Coronary artery (tissue), 2 donors: ENCODE results near the gene KRT17.
"Not testable (repeated sequence)": the region's sequence is repeated elsewhere in the genome, so short reads cannot be mapped to it uniquely, and the experiment has no call there.

ENCODE experiments used
- DNase-seq: peaks from one replicate; pipeline ENCODE4 v3.0.0-alpha.2; 2017; ENCODE audit warnings: low spot score
- H3K27ac ChIP-seq, 2 donors: fragments of 200-600 bp; sonication (generic); one replicate each; pipeline ENCODE4 v1.5.1; 2016 to 2019
- H3K4me3 ChIP-seq: fragments of 200-600 bp; sonication (generic); 2 replicates; pipeline ENCODE4 v1.5.1; 2016; ENCODE audit warnings: mild to moderate bottlenecking, moderate library complexity
- TF ChIP-seq, protein P1 (sequence below): fragments of 200-600 bp; sonication (generic); IDR thresholded peaks from one replicate; pipeline ENCODE4 v1.5.1; 2019; ENCODE audit warnings: antibody characterized with exemption

KRT17 gene

DNA sequence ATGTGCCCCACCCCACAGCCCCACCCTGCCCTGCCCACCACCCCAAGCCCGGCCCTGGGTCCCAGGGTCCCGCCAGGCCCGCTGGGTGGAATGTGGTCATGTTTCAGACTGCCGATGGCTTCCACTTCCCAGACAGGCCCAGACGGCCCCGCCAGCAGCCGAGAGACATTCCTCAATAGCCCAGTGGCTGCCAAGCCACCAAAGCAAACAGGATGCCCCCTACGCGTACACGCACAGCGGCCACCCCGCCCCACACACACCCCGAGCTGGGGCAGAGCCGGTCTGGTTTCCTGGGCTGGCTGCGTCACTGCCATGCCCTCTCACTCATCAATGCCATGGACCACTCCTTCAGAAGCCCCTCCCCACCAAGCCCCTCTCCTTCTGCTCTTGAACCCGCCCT is 1.2 kb upstream of the KRT17 start:
- DNase-seq, result no peak
- Histone ChIP-seq H3K4me3 (no peak overlapping the region), H3K27ac (peak overlapping the region in 1 of 2 donors; percentile 9)
- TF ChIP-seq, protein P1, sequence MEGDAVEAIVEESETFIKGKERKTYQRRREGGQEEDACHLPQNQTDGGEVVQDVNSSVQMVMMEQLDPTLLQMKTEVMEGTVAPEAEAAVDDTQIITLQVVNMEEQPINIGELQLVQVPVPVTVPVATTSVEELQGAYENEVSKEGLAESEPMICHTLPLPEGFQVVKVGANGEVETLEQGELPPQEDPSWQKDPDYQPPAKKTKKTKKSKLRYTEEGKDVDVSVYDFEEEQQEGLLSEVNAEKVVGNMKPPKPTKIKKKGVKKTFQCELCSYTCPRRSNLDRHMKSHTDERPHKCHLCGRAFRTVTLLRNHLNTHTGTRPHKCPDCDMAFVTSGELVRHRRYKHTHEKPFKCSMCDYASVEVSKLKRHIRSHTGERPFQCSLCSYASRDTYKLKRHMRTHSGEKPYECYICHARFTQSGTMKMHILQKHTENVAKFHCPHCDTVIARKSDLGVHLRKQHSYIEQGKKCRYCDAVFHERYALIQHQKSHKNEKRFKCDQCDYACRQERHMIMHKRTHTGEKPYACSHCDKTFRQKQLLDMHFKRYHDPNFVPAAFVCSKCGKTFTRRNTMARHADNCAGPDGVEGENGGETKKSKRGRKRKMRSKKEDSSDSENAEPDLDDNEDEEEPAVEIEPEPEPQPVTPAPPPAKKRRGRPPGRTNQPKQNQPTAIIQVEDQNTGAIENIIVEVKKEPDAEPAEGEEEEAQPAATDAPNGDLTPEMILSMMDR, result no peak

DNA sequence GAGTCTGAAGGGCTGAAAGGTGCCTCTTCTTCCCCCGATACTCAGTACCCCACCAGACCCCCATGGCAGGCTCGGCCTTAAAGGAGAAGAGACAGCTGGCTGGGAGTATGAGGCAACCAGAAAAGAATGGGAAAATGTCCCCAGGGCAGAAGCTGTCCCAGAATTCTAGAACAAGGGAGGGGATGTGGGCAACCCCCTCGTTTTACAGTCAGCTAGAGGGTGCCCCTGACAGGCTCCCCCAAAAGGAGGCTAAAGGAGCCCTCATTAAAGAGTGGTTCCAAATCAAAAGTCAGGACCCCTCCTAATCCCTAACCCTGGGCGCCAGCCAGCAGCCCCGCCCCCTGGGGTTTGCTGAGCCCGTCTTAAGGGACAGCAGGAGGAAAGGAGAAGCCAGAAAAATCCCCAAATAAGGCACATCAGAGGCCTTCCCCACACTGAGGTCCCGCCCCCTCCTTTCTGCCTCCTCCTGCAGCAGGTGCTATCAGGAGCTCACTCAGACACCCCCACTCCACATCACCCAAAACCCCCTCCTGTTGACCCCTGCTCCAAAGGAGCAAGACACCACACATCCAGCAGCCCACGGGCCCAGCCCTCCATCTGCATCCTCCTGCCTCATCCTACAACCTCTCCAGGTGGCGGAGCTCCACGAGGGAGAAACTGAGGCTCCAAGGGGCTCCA is 1.1 kb downstream of the KRT17 start:
- not testable (repeated sequence) for DNase-seq

DNA sequence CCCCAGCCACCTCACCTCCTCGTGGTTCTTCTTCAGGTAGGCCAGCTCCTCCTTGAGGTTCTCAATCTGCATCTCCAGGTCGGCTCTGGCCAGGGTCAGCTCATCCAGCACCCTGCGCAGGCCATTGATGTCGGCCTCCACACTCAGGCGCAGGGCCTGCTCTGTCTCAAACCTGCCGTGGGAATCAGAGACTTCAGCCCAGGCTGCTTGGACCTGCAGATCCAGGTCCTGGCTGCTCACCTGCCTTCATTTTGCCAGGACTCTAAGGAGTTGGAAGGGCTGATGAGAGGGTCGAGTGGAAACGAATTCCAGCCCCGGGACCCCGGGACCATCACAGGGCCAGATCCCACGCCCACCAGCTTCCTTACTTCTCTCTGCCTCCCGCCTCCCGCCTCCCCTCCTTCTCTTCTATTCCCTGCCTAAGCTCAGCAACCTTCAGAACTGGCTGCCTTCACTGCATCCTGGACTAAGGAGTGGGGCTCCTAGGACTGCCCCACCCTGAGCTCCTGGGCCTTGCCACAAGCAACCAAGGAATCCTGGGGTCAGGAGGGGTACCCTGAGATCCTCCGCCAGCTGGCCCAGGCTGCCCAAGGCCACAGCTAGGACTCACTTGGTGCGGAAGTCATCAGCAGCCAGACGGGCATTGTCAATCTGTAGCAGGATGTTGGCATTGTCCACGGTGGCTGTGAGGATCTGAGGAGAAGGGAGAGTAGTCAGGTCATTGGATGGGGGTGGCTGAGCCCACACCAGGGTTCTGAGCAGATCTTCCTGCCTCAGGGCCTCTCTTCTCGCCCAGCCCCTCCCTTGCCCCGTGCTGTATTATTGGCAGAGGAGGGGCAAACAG is 1.8 kb downstream of the KRT17 start:
- not testable (repeated sequence) for H3K27ac ChIP-seq, DNase-seq

More for the DNA sequence above, 1.1 kb downstream of the KRT17 start:
- not testable (repeated sequence) for H3K27ac ChIP-seq, H3K4me3 ChIP-seq

DNA sequence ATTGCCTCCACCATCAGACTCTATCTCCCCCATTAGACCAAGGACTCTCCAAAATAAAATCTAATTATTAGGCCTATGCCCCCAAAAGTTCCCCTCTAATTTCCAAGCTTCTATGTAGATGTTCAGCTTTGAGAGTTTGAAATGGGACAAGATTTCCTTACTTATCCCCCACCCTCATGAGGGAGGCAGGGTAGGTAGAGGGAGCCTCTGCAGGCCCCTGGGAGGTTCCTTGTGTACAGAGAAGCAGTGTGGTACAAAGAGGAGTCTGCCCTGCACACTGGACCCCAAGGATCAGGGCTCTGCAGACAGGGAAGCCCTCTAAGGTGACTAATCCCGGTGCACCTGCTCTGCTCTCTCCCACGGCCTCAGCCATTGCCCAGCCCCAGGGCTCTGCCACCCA is 2.5 kb downstream of the KRT17 start:
- no peak for DNase-seq
- no peak overlapping the region for H3K4me3 ChIP-seq
- H3K27ac ChIP-seq, result no peak overlapping the region
- TF ChIP-seq, protein P1, result no peak

More for the DNA sequence above, 1.8 kb downstream of the KRT17 start:
- H3K4me3 ChIP-seq, result not testable (repeated sequence)

DNA sequence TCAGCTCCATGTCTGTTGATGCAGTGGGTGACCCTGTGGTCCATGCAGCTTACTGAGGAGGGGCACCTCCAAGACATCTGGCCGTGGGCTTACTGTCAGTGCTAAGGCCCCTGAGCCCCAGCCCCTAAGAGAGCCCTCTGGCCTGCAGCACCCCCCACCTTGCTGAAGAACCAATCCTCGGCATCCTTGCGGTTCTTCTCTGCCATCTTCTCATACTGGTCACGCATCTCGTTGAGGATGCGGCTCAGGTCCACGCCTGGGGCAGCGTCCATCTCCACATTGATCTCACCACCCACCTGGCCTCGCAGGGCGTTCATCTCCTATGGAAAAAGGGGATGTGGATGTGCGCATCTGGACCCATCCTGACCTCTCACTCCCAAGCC is 2.9 kb downstream of the KRT17 start:
- not testable (repeated sequence) for DNase-seq, H3K27ac ChIP-seq, H3K4me3 ChIP-seq

DNA sequence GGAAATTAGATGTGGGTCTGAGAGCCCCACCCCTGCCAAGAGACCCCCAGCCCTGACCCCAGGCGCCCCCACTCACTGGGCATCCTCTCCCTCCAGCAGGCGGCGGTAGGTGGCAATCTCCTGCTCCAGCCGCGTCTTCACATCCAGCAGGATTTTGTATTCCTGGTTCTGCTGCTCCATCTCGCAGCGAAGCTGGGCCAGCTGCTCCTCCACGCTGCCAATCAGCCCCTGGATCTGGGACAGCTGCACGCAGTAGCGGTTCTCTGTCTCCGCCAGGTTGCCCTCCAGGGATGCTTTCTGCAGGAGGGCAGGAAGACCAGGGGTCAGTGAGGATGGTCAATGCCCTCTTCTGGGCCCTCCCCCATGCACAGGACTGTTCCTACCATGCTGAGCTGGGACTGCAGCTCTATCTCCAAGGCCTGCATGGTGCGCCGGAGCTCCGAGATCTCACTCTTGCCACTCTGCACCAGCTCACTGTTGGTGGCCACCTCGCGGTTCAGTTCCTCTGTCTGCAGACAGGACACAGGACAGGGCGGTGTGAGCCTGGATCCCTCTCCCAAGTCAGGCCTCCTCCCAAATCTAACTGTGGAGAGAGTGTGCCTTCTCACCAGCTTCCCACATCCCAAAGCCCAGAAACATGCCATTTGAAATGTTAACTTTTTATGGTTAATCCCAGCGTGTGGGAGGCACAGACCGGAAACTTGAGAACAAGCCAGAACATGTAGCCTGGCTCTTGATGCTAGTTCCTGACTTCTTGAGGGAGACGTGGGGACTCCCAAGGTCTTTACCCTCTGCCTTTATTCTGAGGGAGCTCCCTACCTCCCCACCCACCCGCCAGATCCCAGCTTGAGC is 3.6 kb downstream of the KRT17 start:
- DNase-seq, result no peak
- TF ChIP-seq, protein P1, result no peak
- Histone ChIP-seq H3K4me3 (no peak overlapping the region), H3K27ac (no peak overlapping the region)

DNA sequence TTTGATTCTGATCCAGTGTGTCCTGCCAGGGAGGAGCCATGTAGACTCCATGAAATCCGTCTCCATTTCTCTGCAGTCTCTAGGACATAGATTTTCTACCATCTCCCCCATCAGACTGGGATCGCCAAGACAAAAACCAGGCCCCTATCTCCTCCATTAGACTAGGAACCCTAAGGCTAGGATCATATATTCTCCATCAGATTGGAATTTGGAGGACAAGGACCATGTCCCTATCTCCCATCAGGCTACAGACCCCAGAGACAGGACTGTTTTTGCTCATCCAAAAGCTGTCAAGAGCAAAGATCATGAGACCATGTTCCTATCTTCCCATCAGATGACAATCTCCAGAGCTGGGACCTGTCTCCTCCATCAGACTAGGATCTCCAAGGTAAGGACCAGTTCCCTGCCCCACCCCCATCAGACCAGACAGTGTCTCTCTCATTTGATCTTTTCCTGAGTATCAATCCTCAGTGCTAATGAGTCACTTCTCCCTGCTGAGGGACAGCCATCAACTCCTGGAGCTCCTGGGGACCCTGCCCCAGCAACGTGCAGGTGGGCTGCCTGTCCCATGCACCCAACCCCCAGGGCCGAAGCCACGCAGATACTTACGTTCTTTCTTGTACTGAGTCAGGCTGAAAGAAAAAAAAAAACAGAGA is 4.3 kb downstream of the KRT17 start:
- H3K4me3 ChIP-seq, H3K27ac ChIP-seq, DNase-seq: not testable (repeated sequence)

DNA sequence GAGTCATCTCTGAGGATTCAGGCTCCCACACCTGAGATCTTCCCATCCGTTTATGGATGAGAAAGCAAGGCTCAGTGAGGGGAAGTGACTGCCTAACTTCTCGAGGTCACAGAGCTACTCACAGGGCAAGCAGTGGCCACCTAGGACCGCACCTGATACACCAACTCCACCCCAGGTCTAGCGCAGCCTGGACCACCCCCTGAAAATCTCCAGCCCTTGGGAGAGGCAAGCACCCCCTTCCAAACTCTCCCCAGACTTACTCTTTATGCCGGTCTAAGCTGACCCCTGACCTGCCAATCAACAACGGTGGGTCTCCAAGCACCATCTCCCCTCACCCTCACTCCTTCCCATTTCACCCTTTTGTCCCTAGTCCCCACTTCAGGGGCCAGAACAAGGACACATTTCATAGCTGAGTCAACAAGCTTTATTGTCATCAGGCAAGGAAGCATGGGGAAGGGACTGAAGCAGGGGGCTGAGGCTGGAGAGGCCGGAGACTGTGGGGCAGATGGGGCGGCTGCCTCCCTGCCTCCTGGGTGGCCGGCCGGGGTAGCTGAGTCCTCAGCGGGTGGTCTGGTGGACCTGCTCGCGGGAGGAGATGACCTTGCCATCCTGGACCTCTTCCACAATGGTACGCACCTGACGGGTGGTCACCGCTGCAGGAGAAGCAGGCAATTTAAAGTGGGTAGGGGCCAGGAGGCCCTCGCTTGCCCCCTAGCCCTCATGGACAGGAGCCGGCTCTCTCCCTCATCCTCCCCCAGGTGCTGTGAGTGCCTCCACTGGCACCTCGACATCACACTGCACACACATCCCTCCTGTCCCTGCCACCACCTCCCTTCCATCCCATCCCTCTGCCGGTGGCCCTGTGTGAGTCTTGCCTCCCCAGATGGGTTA is 5.1 kb downstream of the KRT17 start:
- TF ChIP-seq, protein P1, result no peak
- no peak for DNase-seq
- no peak overlapping the region for H3K4me3 ChIP-seq
- H3K27ac ChIP-seq, result no peak overlapping the region
